GM10248 (cell line): ENCODE measurements around the gene CLMN.

Experiments used
- CTCF ChIA-PET: fragments of 300-600 bp; sonication (Branson Sonifier 250); formaldehyde crosslinking; extraction: SDS; loops from one replicate; lab custom pipeline; 2021; ENCODE audit warnings: antibody characterized with exemption; lab: Yijun Ruan, JAX
- POLR2A ChIA-PET: fragments of 350-650 bp; sonication (Branson Sonifier 250); formaldehyde crosslinking; extraction: SDS; loops from one replicate; lab custom pipeline; 2020; ENCODE audit warnings: antibody characterized with exemption; lab: Yijun Ruan, JAX
- DNase-seq: peaks from one replicate; pipeline ENCODE4 v3.0.0; 2012; ENCODE audit errors: extremely low spot score
- CTCF ChIP-seq: IDR thresholded peaks from 2 replicates; pipeline ENCODE4 v1.5.1; 2012; ENCODE audit warnings: mild to moderate bottlenecking, low read depth; ENCODE audit errors: extremely low read depth, missing control alignments, control extremely low read depth

CLMN gene

DNA sequence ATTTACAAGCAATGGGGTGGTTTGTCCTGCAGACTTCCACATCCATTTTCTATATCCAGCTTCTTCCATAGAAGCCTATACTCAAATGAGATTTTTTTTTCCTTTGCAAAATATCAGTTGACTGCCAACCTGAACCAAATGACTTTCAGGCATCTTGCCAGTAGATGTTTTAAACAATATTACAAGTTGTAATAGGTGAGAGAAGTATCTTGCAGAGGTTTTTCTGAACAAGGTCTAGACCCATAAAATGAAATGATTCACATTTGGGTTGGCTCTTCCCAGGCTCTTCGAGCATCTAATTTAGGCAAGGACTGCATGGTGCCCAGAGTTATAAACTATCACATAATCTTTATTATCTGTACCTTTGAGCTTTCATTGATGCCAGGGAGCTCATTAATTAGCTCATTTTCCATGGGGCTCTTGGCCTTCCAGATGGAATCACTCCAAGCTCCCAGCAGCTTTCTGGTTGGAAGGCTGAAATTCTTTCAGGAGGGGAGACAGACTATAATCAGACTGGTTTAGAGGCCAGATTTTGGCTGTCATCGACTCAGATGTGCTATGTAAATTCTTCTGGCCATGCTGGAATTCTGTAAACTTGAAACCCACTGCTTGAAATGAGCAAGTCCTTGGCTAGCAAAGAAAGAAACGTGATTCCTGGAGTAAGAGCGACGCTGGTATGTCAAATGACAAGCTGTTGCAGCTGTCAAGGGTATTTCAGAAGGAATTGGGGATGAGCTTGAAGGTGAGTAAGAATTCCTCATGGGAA is 130.2 kb downstream of the CLMN start:
- TF ChIP-seq CTCF: no peak
- POLR2A ChIA-PET: no interaction called here
- CTCF ChIA-PET: interaction anchor here (0.8 kb wide), 2 partner anchors 12 to 18 kb away, joined by 3 read pairs; no protein-coding TSS in a partner anchor
- no peak for DNase-seq

GRCh38 chr14:95188380-95188779 is 131.3 kb downstream of the CLMN start:
- no peak for DNase-seq
- CTCF ChIA-PET: no interaction called here
- TF ChIP-seq CTCF: no peak
- POLR2A ChIA-PET: no interaction called here

GRCh38 chr14:95185767-95186392 is 133.8 kb downstream of the CLMN start:
- ChIA-PET POLR2A (no interaction called here), CTCF (interaction anchor here (1.1 to 1.6 kb wide), 2 partner anchors 10 to 20 kb away, joined by 4 read pairs; no protein-coding TSS in a partner anchor)
- DNase-seq: no peak
- TF ChIP-seq CTCF: no peak

- DNase-seq: no peak
- CTCF ChIA-PET: interaction anchor here (1.1 to 2.4 kb wide), 3 partner anchors 11 to 19 kb away, joined by 4 to 9 read pairs (median 4); no protein-coding TSS in a partner anchor
- POLR2A ChIA-PET: no interaction called here
- no peak for TF ChIP-seq CTCF
Measured at GRCh38 chr14:95185033-95185766, 134.5 kb downstream of the CLMN start.

- DNase-seq: no peak
- TF ChIP-seq CTCF: no peak
- ChIA-PET CTCF (interaction anchor here (1.6 to 2.4 kb wide), 2 partner anchors 12 to 21 kb away, joined by 5 to 9 read pairs; no protein-coding TSS in a partner anchor), POLR2A (no interaction called here)
Measured at GRCh38 chr14:95184413-95184790, 135.3 kb downstream of the CLMN start.
